Esophagus muscularis mucosa (tissue), 4 donors: ENCODE results near the gene PLEKHG4. TPM values are rescaled to one million over a fixed set of nuclear protein-coding genes. Genes with fewer than 3 reads are reported as not detected.

Source experiments
- DNase-seq: peaks from one replicate; pipeline ENCODE4 v3.0.0-alpha.2; 2017; ENCODE audit errors: extremely low spot score
- H3K27ac ChIP-seq, 4 donors: fragments of 200-600 bp; sonication (generic); replicated peaks in 1 of 4; 1 replicate in 3 of 4; 2 replicates in 1 of 4; pipeline ENCODE4 v1.5.1; 2016 to 2019; ENCODE audit warnings: mild to moderate bottlenecking in 1 of 4
- H3K27me3 ChIP-seq, 4 donors: fragments of 200-600 bp; sonication (generic); one replicate each; pipeline versions ENCODE4 v1.5.1 to v1.6.0; 2016 to 2019
- H3K36me3 ChIP-seq, 4 donors: fragments of 200-600 bp; sonication (generic); one replicate each; pipeline ENCODE4 v1.5.1; 2016 to 2019
- H3K4me1 ChIP-seq, 4 donors: fragments of 200-600 bp; sonication (generic); one replicate each; pipeline ENCODE4 v1.5.1; 2016 to 2019
- H3K4me3 ChIP-seq, 4 donors: fragments of 200-600 bp; sonication (generic); 1 replicate in 2 of 4; 2 replicates in 2 of 4; pipeline ENCODE4 v1.5.1; 2016 to 2019; ENCODE audit warnings: mild to moderate bottlenecking in 4 of 4, moderate library complexity in 1 of 4
- H3K9me3 ChIP-seq, 4 donors: fragments of 200-600 bp; sonication (generic); 1 replicate in 3 of 4; 2 replicates in 1 of 4; pipeline ENCODE4 v1.5.1; 2016 to 2019
- CTCF ChIP-seq, 3 experiments: fragments of 200-600 bp in 2 of 3; fragments of 450-650 bp in 1 of 3; sonication (generic) in 2 of 3; IDR thresholded peaks; one replicate each; pipeline ENCODE4 v1.5.1; 2017 to 2019; ENCODE audit warnings: antibody characterized with exemption in 3 of 3, mild to moderate bottlenecking in 2 of 3, moderate library complexity in 1 of 3
- EP300 ChIP-seq: sonication (generic); formaldehyde crosslinking; IDR thresholded peaks from one replicate; pipeline ENCODE4 v1.6.1; 2017; ENCODE audit warnings: antibody characterized with exemption
- POLR2A ChIP-seq: fragments of 450-650 bp; IDR thresholded peaks from one replicate; pipeline ENCODE4 v1.6.1; 2017; ENCODE audit warnings: antibody characterized with exemption, moderate library complexity, mild to moderate bottlenecking, low read depth
- POLR2AphosphoS5 ChIP-seq, 2 donors: sonication (generic); formaldehyde crosslinking; IDR thresholded peaks; one replicate each; pipeline ENCODE4 v1.6.1; 2017; ENCODE audit warnings: antibody characterized with exemption in 2 of 2
- WGBS: methylation state at CpG from one replicate; pipeline ENCODE4 v1.1.5; 2018; 5-methylcytosine and 5-hydroxymethylcytosine counted together
- intact Hi-C: fragments of 100-400 bp; cut with DNase I; formaldehyde crosslinking; loops from one replicate; pipeline ENCODE4 v1.15.1; 2023
- total RNA-seq, 4 donors: library from RNA; depleted of rRNA; stranded (reverse); fragments of >200 nt; gene quantifications; one replicate each; pipeline versions ENCODE4 v1.1.0 to v1.2.1, GENCODE V29; 2016

Gene PLEKHG4
- total RNA-seq, 4 donors from 2014 or later = 3.0 to 8.7 (median 3.2) TPM

- no peak for TF ChIP-seq CTCF (IDR thresholded peaks at IDR 0.05)
- no peak for TF ChIP-seq POLR2A
- TF ChIP-seq EP300 = no peak
- no peak for TF ChIP-seq POLR2AphosphoS5 (IDR thresholded peaks at IDR 0.05)
- no peak overlapping the region for H3K4me3 ChIP-seq
- H3K36me3 ChIP-seq = no peaks in the 10 kb centered on the region
- no peaks in the 10 kb centered on the region for H3K4me1 ChIP-seq
- intact Hi-C loops = no loop called here
- 96% methylated on average over 3 of the region's 3 CpGs for WGBS
- no peaks in the 10 kb centered on the region for H3K27me3 ChIP-seq
- no peak overlapping the region for H3K27ac ChIP-seq
- no peaks in the 10 kb centered on the region for H3K9me3 ChIP-seq
- no peak for DNase-seq
These were observed 31.2 kb downstream of the PLEKHG4 start for GRCh38 chr16:67310561-67310960.

GRCh38 chr16:67311607-67312488, 32.5 kb downstream of the PLEKHG4 start:
- no peak for DNase-seq
- peak overlapping the region; percentile 11 to 45 (median 38) for H3K27ac ChIP-seq
- no peaks in the 10 kb centered on the region for H3K36me3 ChIP-seq
- WGBS = 46% methylated on average over 5 of the region's 5 CpGs
- H3K9me3 ChIP-seq = no peaks in the 10 kb centered on the region
- no peak overlapping the region for H3K4me3 ChIP-seq
- TF ChIP-seq EP300 (no peak), POLR2AphosphoS5 (IDR thresholded peaks at IDR 0.05) (peak; percentile 12 to 44)
- peaks cover 0 to 8% (median 0%) of the 10 kb centered on the region in 4 donors for H3K27me3 ChIP-seq
- intact Hi-C loops = no loop called here
- H3K4me1 ChIP-seq = no peaks in the 10 kb centered on the region

- Histone ChIP-seq H3K4me3 (no peak overlapping the region), H3K4me1 (no peaks in the 10 kb centered on the region), H3K27me3 (peaks cover 0 to 10% (median 0%) of the 10 kb centered on the region in 4 donors), H3K36me3 (no peaks in the 10 kb centered on the region), H3K27ac (no peak overlapping the region), H3K9me3 (no peaks in the 10 kb centered on the region)
- no peak for DNase-seq
- TF ChIP-seq POLR2A (no peak), CTCF (IDR thresholded peaks at IDR 0.05) (no peak), POLR2AphosphoS5 (IDR thresholded peaks at IDR 0.05) (no peak), EP300 (no peak)
- intact Hi-C loops = no loop called here
These were observed 33.4 kb downstream of the PLEKHG4 start for GRCh38 chr16:67312719-67313118.

GRCh38 chr16:67317853-67318252, 38.5 kb downstream of the PLEKHG4 start:
- TF ChIP-seq POLR2AphosphoS5 (IDR thresholded peaks at IDR 0.05) = no peak
- TF ChIP-seq EP300 = no peak
- no peak for TF ChIP-seq POLR2A
- no peak overlapping the region for H3K4me3 ChIP-seq
- no peaks in the 10 kb centered on the region for H3K4me1 ChIP-seq
- no peaks in the 10 kb centered on the region for H3K9me3 ChIP-seq
- intact Hi-C loops = no loop called here
- no peaks in the 10 kb centered on the region for H3K36me3 ChIP-seq
- H3K27me3 ChIP-seq = peaks cover 0 to 47% (median 0%) of the 10 kb centered on the region in 4 donors
- DNase-seq = no peak
- H3K27ac ChIP-seq = no peak overlapping the region

- Histone ChIP-seq H3K4me3 (peak overlapping the region; percentile 53 to 69 (median 58)), H3K27me3 (peaks cover 0 to 46% (median 0%) of the 10 kb centered on the region in 4 donors), H3K4me1 (peaks cover 6 to 15% (median 14%) of the 10 kb centered on the region in 4 donors), H3K9me3 (no peaks in the 10 kb centered on the region), H3K27ac (no peak overlapping the region), H3K36me3 (no peaks in the 10 kb centered on the region)
- intact Hi-C loops = no loop called here
- no peak for TF ChIP-seq CTCF (IDR thresholded peaks at IDR 0.05)
- TF ChIP-seq POLR2AphosphoS5 (IDR thresholded peaks at IDR 0.05) = no peak
- TF ChIP-seq EP300 = no peak
- no peak for TF ChIP-seq POLR2A
- DNase-seq = no peak
- 33% methylated on average over 7 of the region's 11 CpGs for WGBS
These were observed 46.8 kb downstream of the PLEKHG4 start for GRCh38 chr16:67326115-67326471.
